HL-60 (cell line): Measurements from ENCODE around the gene COA4.
"Not testable (repeated sequence)": the region's sequence is repeated elsewhere in the genome, so short reads cannot be mapped to it uniquely, and the experiment has no call there.

Experiments used
- DNase-seq, 2 experiments: peaks; one replicate each; pipeline ENCODE4 v3.0.0-alpha.2; 2010 to 2020; ENCODE audit warnings: low read depth in 1 of 2, low spot score in 1 of 2
- H3K27ac ChIP-seq: fragments of 250-450 bp; sonication (Bioruptor Pico); replicated peaks from 2 replicates; pipeline ENCODE4 v1.5.1; 2020; ENCODE audit warnings: mild to moderate bottlenecking, moderate library complexity
- H3K27me3 ChIP-seq: fragments of 250-450 bp; sonication (Bioruptor Pico); 2 replicates; pipeline ENCODE4 v1.5.1; 2021; ENCODE audit warnings: mild to moderate bottlenecking, moderate library complexity; ENCODE audit not compliant: insufficient read depth, poor library complexity, severe bottlenecking
- H3K4me3 ChIP-seq: replicated peaks from 2 replicates; pipeline ENCODE4 v1.5.1; 2011; ENCODE audit warnings: mild to moderate bottlenecking, control low read depth, low read length; ENCODE audit not compliant: insufficient read depth
- GABPA ChIP-seq: IDR thresholded peaks from 2 replicates; pipeline ENCODE4 v1.6.1; 2012; ENCODE audit warnings: low read depth
- POLR2AphosphoS5 ChIP-seq: IDR thresholded peaks from 2 replicates; pipeline ENCODE4 v1.6.1; 2012; ENCODE audit warnings: low read depth
- REST ChIP-seq: IDR thresholded peaks from 2 replicates; pipeline ENCODE4 v1.6.1; 2012; ENCODE audit warnings: low read depth; ENCODE audit not compliant: insufficient replicate concordance
- SPI1 ChIP-seq: IDR thresholded peaks from 2 replicates; pipeline ENCODE4 v1.6.1; 2012; ENCODE audit warnings: low read depth, mild to moderate bottlenecking, borderline replicate concordance
- TF ChIP-seq, protein P1 (sequence below): IDR thresholded peaks from one replicate; pipeline ENCODE4 v1.5.1; 2011; ENCODE audit warnings: low read length, control low read depth, inconsistent platforms; ENCODE audit not compliant: insufficient read depth

The COA4 gene

GRCh38 chr11:73888244-73888643 is 11.6 kb upstream of the COA4 start:
- H3K4me3 ChIP-seq = no peak overlapping the region
- H3K27me3 ChIP-seq = no peaks in the 10 kb centered on the region
- DNase-seq = no peak
- no peak for TF ChIP-seq REST
- no peak for TF ChIP-seq SPI1
- no peak for TF ChIP-seq POLR2AphosphoS5
- TF ChIP-seq, protein P1, sequence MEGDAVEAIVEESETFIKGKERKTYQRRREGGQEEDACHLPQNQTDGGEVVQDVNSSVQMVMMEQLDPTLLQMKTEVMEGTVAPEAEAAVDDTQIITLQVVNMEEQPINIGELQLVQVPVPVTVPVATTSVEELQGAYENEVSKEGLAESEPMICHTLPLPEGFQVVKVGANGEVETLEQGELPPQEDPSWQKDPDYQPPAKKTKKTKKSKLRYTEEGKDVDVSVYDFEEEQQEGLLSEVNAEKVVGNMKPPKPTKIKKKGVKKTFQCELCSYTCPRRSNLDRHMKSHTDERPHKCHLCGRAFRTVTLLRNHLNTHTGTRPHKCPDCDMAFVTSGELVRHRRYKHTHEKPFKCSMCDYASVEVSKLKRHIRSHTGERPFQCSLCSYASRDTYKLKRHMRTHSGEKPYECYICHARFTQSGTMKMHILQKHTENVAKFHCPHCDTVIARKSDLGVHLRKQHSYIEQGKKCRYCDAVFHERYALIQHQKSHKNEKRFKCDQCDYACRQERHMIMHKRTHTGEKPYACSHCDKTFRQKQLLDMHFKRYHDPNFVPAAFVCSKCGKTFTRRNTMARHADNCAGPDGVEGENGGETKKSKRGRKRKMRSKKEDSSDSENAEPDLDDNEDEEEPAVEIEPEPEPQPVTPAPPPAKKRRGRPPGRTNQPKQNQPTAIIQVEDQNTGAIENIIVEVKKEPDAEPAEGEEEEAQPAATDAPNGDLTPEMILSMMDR = no peak
- TF ChIP-seq GABPA = no peak
- H3K27ac ChIP-seq = no peak overlapping the region

DNA sequence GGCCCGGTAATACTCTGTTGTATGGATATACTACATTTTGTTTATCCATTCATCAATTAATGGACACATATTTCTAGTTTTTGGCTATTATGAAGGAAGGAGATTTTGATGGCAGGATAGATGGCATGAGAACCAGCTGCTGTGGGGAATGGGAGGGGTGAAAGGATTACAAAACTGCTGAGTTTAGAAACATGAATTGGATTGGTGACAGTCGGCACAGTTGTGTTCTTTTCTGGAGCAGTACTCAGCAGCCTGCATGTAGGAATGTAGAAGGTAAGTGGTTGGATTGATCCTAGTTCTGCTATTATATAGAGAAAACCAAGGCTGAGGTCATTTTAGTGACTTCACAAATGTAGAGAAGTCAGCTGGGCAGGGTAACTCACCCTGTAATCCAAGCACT is 7.2 kb upstream of the COA4 start:
- no peak for DNase-seq

GRCh38 chr11:73880449-73880848 is 3.8 kb upstream of the COA4 start:
- not testable (repeated sequence) for DNase-seq, H3K27ac ChIP-seq, H3K27me3 ChIP-seq, H3K4me3 ChIP-seq

More for the DNA sequence above, 7.2 kb upstream of the COA4 start:
- Histone ChIP-seq H3K27ac (no peak overlapping the region), H3K27me3 (no peaks in the 10 kb centered on the region), H3K4me3 (no peak overlapping the region)
- TF ChIP-seq POLR2AphosphoS5 = no peak
- TF ChIP-seq, protein P1 = no peak
- no peak for TF ChIP-seq SPI1
- TF ChIP-seq REST = no peak
- TF ChIP-seq GABPA = no peak

DNA sequence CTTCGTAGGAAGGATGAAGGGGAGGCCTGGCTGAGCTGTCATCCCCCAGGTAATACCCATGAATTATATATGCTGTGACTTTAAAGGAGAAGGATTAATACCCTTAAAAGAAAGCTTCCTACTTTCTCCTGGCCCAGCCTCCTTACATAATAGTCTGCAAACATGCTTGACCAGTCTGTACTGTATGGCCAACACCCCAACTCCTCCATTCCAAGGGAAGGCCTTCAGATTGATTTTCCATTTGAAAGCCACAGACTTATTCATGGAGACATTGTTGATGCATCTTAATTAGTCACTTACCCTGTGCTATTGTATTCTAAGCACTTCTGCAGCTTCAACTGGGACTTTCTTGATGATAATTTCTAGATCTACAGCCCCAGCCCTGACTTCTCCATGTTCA is 2.1 kb upstream of the COA4 start:
- no peak for DNase-seq
- H3K27me3 ChIP-seq = no peaks in the 10 kb centered on the region
- H3K4me3 ChIP-seq = no peak overlapping the region
- TF ChIP-seq GABPA (no peak), REST (no peak), POLR2AphosphoS5 (no peak), SPI1 (no peak)
- TF ChIP-seq, protein P1 = no peak
- no peak overlapping the region for H3K27ac ChIP-seq
